Measurements from ENCODE around the gene IP6K2.
"Not testable (repeated sequence)": the region's sequence is repeated elsewhere in the genome, so short reads cannot be mapped to it uniquely, and the experiment has no call there.

DNA sequence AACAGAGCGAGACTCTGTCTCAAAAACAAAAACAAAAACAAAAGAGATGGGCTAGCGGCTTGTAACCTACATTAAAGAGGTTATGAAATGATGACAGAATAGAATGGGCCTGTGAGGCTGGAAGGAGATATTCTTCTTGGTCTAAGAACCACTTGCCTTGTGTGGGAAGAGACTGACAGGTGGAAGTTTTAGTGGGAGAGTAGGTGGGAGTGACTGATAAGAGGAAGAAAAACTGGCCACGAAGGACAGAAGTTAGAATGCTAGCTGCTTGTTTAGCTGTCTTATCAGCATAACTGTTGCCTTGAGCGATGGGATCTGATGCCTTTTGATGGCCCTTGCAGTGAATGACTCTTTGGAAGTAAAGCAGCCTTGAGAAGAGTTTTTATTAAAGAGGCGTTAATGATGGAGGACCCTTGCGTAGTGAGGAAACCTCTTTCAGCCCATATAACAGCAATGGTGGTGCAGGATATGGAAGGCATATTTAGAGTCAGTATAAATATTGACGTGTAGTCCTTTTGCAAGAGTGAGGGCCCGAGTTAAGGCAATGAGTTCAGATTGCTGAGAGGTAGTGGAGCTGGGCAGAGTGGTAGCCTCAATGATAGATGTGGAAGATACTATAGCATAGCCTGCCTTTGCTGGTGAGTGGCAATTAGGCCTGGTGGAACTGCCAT lies 8.3 kb upstream of the IP6K2 start:
- TF ChIP-seq, protein P1, sequence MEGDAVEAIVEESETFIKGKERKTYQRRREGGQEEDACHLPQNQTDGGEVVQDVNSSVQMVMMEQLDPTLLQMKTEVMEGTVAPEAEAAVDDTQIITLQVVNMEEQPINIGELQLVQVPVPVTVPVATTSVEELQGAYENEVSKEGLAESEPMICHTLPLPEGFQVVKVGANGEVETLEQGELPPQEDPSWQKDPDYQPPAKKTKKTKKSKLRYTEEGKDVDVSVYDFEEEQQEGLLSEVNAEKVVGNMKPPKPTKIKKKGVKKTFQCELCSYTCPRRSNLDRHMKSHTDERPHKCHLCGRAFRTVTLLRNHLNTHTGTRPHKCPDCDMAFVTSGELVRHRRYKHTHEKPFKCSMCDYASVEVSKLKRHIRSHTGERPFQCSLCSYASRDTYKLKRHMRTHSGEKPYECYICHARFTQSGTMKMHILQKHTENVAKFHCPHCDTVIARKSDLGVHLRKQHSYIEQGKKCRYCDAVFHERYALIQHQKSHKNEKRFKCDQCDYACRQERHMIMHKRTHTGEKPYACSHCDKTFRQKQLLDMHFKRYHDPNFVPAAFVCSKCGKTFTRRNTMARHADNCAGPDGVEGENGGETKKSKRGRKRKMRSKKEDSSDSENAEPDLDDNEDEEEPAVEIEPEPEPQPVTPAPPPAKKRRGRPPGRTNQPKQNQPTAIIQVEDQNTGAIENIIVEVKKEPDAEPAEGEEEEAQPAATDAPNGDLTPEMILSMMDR (conservative IDR thresholded peaks at IDR 0.05 in 1 of 2, IDR thresholded peaks at IDR 0.05 in 1 of 2; ENCODE audit: extremely low read depth in 1 of 2, insufficient read depth in 1 of 2, low read depth in 1 of 2, low read length in 2 of 2): not testable (repeated sequence)
- TF ChIP-seq EZH2 (IDR thresholded peaks at IDR 0.05; ENCODE audit: borderline replicate concordance, low read length): not testable (repeated sequence)

Data from mammary epithelial cell (primary cell).